Activated naive CD8-positive, alpha-beta T cell treated with anti-CD3 and anti-CD28 coated beads for 36 hours (primary cell): ENCODE data around the gene PHOSPHO1. TPM values are rescaled to one million over a fixed set of nuclear protein-coding genes. Genes with fewer than 3 reads are reported as not detected.

ENCODE experiments used
- DNase-seq: peaks from one replicate; pipeline ENCODE4 v3.0.0; 2021
- H3K27ac Mint-ChIP-seq: one replicate; pipeline ENCODE4 v1.8.0; 2022; ENCODE audit warnings: mild to moderate bottlenecking, moderate library complexity, mixed read lengths
- H3K27me3 Mint-ChIP-seq: one replicate; pipeline ENCODE4 v1.8.0; 2022; ENCODE audit warnings: mild to moderate bottlenecking, mixed read lengths
- H3K36me3 Mint-ChIP-seq: one replicate; pipeline ENCODE4 v1.8.0; 2021; ENCODE audit warnings: mild to moderate bottlenecking, mixed read lengths
- H3K4me1 Mint-ChIP-seq: one replicate; pipeline ENCODE4 v1.8.0; 2021; ENCODE audit warnings: mixed read lengths
- H3K4me3 Mint-ChIP-seq: one replicate; pipeline ENCODE4 v1.8.0; 2022; ENCODE audit warnings: mild to moderate bottlenecking, moderate library complexity, mixed read lengths
- H3K9me3 Mint-ChIP-seq: one replicate; pipeline ENCODE4 v1.8.0; 2022; ENCODE audit warnings: mixed read lengths
- total RNA-seq, 2 experiments: library from RNA; stranded (reverse); gene quantifications; one replicate each; pipeline ENCODE4 v1.2.3, GENCODE V29; 2021

Gene PHOSPHO1
- total RNA-seq, 2 experiments from 2014 or later: not detected

DNA sequence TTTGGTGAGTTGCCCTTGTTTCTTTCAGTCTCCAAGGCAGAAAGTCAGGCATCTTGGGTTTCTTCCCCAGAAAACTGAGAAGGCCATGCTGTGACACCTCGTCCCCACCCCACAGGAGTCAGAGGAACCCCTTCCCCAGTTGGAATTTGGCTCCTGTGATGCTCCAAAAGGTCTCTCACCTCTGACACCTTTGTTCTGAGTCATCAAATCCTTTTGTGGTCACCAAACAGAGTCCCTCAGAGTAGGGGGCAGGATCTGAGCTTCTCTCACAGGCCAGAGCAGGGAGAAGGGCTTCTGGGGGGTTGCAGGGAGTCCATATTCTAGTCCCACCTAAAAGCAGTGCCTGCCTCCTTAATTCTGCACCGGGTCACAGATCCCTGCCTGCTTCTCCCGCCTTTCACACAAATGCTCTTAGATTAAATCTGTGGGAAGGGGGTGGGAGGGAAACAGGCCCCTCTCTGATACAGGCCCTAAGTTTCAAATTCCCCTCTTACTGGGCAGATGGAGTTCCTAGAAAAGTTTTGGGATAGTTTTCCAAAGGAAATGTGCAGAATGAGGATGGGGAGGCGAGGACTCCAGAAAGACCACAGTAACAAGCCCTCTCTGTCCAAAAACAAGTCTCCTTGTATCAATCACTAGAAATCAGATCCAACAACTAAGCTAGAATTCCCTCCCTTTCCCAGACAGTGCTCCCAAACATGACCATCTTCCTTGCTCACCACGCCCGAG lies 1.3 kb downstream of the PHOSPHO1 start:
- no peaks in the 10 kb centered on the region for H3K36me3 Mint-ChIP-seq
- H3K9me3 Mint-ChIP-seq: no peaks in the 10 kb centered on the region
- DNase-seq: no peak
- H3K27me3 Mint-ChIP-seq: peaks cover 33% of the 10 kb centered on the region
- H3K4me1 Mint-ChIP-seq: peaks cover 17% of the 10 kb centered on the region
- H3K4me3 Mint-ChIP-seq: peak overlapping the region; percentile 27
- no peak overlapping the region for H3K27ac Mint-ChIP-seq

DNA sequence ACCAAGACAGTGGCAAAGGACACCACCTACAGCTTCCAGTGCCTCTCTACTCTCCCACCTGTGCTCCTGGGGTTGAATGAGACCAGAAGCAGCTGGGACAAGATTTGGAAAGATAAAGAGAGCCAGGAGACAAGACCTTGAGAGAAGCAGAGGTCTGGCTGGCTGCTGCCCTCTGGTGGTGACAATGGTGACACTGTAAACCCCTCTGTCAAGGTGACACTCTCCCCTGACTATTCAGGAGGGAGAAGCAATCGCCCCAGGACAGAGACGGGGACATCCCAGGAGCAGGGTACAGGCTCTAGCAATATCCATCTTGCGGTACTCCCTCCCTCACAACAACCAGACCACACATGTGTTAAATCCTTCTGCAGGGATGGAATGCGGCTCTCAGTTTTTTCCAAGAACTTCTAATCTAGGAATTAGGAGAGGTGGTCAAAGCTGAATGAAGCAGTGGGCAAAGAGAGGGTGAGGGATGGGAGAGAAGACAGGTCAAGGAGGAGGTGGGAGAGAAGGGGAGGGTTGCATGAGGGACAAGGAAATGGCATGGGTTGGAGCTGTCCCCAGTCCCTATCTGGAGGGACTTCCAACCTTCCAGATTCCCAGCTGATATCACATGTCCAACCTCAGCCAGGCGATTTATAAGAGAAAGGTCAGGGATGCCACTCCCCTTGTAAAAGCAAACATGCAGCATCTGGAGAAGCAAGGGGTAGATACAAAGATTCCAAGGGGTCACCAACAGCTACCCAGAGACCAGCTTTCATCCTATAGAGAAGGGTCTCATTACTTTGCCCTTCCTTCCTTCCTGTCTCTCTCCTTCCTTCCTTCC lies 2.9 kb downstream of the PHOSPHO1 start:
- no peak overlapping the region for H3K4me3 Mint-ChIP-seq
- peak; percentile 72 for DNase-seq
- peaks cover 29% of the 10 kb centered on the region for H3K4me1 Mint-ChIP-seq
- peaks cover 4% of the 10 kb centered on the region for H3K36me3 Mint-ChIP-seq
- no peaks in the 10 kb centered on the region for H3K9me3 Mint-ChIP-seq
- H3K27ac Mint-ChIP-seq: no peak overlapping the region
- H3K27me3 Mint-ChIP-seq: peaks cover 37% of the 10 kb centered on the region

DNA sequence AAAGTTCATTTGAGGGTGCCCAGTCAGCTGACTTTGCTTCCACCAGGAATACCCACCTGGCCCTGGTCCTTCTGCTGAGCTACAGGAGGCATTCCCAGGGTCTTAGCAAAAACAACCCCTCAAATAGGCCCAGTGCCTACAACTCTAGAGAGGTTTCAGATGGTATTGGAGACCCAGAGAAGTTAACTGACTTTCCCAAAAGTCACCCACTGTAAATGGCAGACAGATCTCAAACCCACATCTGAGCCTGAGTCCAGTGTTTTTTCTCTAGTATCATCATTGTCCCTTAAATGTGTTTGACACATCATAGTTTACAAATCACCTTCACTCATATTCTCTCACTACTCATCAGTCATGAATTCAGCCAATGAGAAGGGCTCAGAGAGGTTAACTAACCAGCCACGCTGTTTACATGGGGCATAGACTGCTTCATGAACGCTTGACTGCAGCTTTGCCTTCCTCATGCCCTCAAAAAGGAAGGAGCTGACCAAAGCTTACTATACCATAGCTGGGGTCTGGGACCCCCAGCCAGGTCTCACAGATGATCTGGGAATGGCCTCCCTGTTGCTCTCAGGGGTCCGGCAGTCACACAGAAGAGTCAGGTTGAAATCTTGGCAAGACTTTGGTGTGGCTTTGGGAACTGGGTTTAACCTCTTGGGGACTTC lies 3.7 kb downstream of the PHOSPHO1 start:
- peaks cover 12% of the 10 kb centered on the region for H3K36me3 Mint-ChIP-seq
- peaks cover 32% of the 10 kb centered on the region for H3K4me1 Mint-ChIP-seq
- H3K27ac Mint-ChIP-seq: no peak overlapping the region
- no peak for DNase-seq
- no peak overlapping the region for H3K4me3 Mint-ChIP-seq
- H3K27me3 Mint-ChIP-seq: peaks cover 36% of the 10 kb centered on the region
- no peaks in the 10 kb centered on the region for H3K9me3 Mint-ChIP-seq

DNA sequence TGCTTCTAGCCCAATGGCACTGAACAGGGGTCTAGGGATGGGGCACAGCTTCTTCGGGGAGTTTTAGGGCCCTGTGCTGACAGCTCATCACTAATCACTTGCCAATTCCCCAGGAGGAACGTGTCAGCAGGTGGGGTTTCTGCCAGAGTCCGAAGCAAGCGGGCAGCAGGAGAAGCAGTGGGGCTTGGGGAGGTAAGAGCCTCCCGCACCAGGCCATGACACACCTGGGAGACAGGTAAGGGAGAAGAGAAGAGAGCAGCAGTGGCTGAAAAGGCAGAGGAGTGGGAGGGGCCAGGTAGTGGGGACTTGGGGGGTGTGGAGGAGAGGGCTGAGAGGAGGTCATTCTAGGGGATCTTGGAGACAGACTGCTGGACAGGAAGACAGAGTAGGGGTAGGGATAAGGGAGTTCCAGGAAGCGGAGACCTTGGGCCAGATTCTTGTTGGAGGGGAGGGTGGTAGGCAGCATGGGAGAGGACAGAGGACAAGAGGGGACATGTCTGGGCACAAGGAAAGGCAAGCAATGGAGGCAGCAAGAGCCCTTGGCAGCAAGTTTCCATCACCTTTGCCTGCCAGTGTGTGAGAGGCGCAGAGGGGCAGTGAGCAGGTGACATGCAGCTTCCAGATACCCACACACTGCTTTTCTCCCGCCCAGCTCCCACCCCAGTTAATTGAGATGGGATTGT lies 4.9 kb downstream of the PHOSPHO1 start:
- DNase-seq: no peak
- Mint-ChIP-seq H3K27me3 (peaks cover 26% of the 10 kb centered on the region), H3K9me3 (no peaks in the 10 kb centered on the region), H3K27ac (peak overlapping the region; percentile 67), H3K36me3 (peaks cover 14% of the 10 kb centered on the region), H3K4me3 (no peak overlapping the region), H3K4me1 (peaks cover 26% of the 10 kb centered on the region)

DNA sequence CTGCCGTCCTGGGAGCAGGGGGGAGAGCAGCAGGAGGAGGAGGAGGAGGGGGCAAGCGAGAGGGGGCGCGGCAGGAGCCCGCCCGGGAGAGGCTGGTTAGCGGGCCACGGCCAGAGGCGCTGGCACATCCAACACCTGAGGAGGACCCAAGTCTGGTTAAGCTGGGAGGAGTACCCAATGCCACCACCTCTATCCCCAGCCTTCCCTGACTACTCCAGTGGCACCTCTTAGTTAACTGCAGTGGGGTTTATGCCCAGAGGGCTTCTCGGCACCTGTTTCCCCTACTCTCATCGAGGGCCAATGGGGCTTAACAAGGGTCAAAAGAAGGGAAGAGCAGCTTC lies 5.6 kb downstream of the PHOSPHO1 start:
- Mint-ChIP-seq H3K36me3 (peaks cover 18% of the 10 kb centered on the region), H3K27me3 (peaks cover 26% of the 10 kb centered on the region), H3K9me3 (no peaks in the 10 kb centered on the region), H3K4me1 (peaks cover 28% of the 10 kb centered on the region), H3K27ac (peak overlapping the region; percentile 74), H3K4me3 (peak overlapping the region; percentile 56)
- DNase-seq: no peak

DNA sequence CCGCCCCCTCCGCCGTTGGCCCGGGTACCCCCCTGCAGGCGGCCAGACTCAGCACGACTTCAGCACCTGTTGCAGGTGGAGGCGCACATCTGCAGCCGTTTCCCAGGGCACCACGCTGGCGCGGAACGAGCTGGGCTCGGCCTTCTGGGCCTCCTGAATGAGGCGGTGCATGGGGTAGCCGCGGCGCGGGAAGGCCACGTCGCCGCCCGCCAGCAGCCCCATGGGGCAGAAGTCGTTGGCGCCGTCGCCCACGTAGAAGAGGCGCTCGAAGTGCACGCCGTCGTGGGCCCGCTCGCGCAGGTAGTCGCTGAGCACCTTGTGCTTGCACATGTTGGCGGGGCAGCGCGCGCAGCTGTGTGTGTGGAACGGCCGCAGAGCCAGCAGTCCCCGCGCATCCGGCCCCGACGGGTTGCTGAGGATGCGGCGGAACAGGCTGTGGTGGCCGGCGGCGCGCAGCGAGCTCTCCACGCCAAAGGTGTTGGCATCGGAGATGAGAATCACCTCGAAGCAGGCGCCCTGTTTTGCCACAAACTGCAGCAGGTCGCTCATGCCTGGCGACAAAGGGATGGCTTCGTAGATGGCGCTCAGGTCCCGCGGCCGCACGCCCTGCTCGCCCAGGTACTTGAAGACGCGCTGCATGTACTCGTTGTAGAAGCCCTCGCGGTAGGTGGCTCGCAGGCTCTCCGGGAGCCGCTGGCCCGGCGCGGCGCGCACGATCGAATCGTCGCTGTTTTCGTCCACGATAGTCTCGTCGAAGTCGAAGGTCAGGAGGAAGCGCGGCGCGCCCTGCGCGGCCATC lies 6.2 kb downstream of the PHOSPHO1 start:
- Mint-ChIP-seq H3K27me3 (peaks cover 21% of the 10 kb centered on the region), H3K9me3 (no peaks in the 10 kb centered on the region), H3K4me3 (peak overlapping the region; percentile 56), H3K36me3 (peaks cover 21% of the 10 kb centered on the region), H3K4me1 (peaks cover 28% of the 10 kb centered on the region), H3K27ac (peak overlapping the region; percentile 74)
- peak; percentile 60 for DNase-seq

DNA sequence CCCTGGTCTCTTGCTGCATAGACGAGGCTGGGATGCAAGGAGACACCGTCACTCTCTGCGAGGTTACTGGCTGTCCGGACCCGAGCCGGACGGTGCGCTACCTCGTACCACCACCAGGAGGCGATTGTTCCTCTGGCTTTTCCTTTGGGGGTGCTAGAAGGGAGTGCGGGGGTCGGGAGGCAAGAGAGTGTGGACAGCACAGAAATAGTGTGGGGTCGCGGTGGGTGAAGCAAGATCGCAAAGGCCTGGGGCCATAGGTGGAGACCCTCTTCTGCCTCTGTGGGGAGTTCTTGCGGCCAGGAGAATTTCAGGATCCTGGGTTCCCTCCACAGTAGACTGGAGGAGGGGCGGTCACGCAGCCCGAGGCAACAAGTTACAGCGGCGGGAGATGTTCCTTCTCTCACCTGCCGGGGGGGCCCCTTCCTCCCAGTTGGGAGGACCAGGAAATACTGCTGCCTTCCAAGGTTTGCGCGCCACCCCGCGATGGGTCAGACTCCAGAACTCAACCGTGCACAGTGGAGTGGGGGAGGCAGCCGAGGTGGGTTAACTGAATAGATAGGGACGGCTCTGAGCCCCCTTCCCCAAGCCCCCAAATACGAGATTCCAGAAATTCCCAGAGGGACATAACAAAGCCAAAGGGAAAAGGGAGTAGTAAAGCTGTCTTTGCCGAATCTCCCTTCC lies 6.9 kb downstream of the PHOSPHO1 start:
- Mint-ChIP-seq H3K27me3 (peaks cover 20% of the 10 kb centered on the region), H3K9me3 (no peaks in the 10 kb centered on the region), H3K4me1 (peaks cover 34% of the 10 kb centered on the region), H3K27ac (peak overlapping the region; percentile 6), H3K36me3 (peaks cover 26% of the 10 kb centered on the region), H3K4me3 (peak overlapping the region; percentile 49)
- DNase-seq: peak; percentile 73

DNA sequence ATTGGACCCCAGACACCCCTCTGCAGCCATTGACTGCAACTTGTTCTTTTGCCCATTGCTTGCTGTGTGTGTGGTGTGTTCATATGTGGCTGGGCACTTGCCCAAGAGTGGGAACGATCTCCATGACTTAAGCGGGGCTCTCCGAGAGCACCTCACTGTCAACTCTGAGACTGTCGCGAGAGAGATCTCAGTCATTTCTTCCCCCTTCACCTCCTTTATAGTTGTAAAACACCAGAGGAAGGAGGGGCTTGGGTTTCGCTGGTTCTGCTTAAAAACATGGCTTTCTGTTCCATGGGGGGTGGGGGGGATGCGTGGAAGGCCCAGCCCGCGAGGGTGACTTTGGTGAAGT lies 7.4 kb downstream of the PHOSPHO1 start:
- DNase-seq: no peak
- Mint-ChIP-seq H3K4me1 (peaks cover 38% of the 10 kb centered on the region), H3K27ac (peak overlapping the region; percentile 6), H3K36me3 (peaks cover 30% of the 10 kb centered on the region), H3K9me3 (no peaks in the 10 kb centered on the region), H3K4me3 (peak overlapping the region; percentile 49), H3K27me3 (peaks cover 20% of the 10 kb centered on the region)

DNA sequence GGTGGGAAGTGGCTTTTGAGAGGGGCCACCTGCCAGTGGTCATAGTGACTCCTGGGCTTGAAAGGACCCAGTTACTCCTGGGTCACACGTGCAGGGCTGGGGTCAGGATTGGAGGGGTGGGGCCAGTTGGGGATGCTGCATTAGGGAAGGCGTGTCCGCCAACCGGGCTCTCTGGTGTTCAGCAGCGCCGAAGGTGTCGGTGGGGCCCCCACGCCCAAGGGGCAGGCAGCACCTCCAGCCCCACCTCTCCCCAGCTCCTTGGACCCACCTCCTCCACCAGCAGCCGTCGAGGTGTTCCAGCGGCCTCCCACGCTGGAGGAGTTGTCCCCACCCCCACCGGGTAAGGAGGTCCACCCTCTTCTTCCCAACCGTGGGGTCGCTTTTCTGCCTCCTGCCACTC lies 10.6 kb downstream of the PHOSPHO1 start:
- DNase-seq: no peak
- Mint-ChIP-seq H3K9me3 (peaks cover 1% of the 10 kb centered on the region), H3K27ac (peak overlapping the region; percentile 94), H3K4me3 (peak overlapping the region; percentile 33), H3K4me1 (peaks cover 59% of the 10 kb centered on the region), H3K27me3 (peaks cover 9% of the 10 kb centered on the region), H3K36me3 (peaks cover 53% of the 10 kb centered on the region)

DNA sequence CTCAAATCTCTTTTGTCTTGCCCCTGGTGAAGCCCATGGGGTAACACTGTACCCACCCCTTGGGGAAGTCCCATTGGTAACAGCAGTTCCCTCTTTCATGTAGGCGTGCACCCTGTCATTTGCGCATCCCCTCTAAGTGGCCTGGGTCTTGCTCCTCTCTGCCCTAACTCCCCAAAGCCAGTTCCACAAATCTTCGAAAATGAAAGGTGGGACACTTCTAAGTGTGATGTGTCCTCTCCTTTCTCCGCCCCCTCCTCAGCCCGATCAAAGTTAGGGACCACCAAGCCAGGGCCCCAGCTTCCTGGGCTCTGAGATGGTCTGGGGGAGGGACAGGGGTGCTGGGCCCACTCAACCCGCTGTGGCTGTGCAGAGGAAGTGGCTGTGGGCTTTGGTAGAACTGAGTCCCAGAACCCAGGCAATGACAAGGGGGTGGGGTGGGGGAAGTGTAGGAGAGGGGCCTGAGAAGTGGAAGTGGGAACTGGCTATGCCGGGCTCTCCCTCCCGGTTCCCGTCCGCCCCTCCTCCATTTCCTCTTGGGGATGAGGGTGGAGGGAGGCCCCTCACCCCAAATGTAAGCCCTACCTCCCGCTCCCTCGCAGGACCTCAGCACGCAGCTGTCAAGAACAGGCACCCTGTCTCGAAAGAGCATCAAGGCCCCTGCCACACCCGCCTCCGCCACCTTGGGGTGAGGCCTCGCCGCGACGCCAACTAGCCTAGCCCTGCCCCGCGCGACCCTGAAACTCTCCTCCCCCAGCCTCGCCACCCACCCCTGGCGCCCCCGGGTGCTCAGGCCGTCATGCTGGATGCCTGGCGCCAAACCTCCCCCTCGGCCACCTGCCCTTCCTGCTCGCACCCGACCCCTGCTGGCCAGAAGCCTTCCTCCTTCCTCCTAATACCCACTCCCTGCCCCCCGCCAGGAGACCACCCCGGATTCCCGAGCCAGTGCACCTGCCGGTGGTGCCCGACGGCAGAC lies 11.4 kb downstream of the PHOSPHO1 start:
- H3K27me3 Mint-ChIP-seq: peaks cover 4% of the 10 kb centered on the region
- peaks cover 1% of the 10 kb centered on the region for H3K9me3 Mint-ChIP-seq
- H3K4me1 Mint-ChIP-seq: peaks cover 65% of the 10 kb centered on the region
- peaks cover 58% of the 10 kb centered on the region for H3K36me3 Mint-ChIP-seq
- H3K27ac Mint-ChIP-seq: peak overlapping the region; percentile 94
- DNase-seq: peak; percentile 71
- peak overlapping the region; percentile 61 for H3K4me3 Mint-ChIP-seq

DNA sequence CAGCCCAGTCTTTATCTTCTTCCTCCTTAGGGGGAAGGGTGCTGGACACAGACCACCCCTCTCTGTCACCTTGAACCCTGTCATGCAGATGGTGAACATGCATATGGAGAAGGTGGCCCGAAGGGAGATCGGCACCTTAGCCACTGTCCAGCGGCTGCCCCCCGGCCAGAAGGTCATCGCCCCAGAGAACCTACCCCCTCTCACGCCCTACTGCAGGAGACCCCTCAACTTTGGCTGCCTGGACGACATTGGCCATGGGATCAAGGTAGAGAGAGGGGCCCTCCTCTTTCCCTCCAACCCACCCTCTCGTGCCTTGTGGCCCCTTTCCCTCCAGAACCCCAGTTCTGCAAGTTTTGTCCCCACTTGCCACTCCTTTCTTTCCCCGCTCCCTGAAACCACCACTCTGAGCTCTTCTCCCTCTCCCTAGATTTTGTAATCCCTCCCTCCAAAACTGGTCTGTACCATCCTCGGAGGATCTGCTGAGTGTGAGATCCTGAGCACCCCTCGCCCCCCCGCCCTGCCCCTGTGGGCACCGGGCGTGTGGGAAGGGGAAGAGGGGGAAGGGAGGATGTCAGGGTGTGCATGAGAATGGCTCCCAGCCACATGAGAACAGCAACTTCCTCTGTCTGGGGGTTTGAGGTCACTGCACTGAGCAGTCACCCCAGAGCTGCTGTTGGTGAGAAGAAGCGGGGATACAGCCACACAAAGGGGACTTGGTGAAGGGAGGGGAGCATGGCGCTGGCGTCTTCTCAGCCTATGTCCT lies 12.8 kb downstream of the PHOSPHO1 start:
- peak overlapping the region; percentile 73 for H3K4me3 Mint-ChIP-seq
- H3K27me3 Mint-ChIP-seq: no peaks in the 10 kb centered on the region
- H3K36me3 Mint-ChIP-seq: peaks cover 67% of the 10 kb centered on the region

DNA sequence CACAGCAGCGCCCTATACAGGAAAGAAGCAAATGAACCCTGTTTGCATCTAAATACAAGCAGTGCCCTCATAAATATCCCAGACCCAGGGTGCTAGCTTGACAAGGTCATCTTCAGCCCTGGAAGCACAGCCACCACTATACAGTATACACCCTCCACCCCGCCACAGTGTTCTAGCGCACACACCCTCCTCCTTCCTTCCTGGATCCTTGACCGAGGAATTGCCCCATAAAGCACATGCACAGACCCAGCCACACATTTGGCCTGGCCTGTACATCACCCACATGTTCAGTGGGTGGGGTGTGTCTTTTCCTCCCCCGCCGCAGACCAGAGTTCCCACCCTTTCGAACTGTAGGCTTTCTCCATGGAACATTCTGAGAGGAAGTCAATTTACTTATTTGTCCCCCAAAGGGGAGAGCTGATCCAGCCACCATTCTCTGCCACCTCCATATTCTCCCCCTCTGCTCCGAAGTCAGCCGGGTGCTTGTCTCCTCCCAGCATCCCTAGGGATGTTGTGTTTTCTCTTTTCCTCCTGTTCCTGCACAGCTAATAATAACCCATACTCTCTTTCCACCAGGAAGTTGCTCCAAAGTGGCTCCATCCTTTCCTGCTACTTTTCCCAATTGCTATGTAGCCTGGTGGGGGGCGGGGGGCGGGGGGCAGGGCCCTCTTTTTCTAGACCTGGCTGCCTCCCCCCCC lies 13.5 kb downstream of the PHOSPHO1 start:
- H3K9me3 Mint-ChIP-seq: peaks cover 1% of the 10 kb centered on the region
- H3K27me3 Mint-ChIP-seq: no peaks in the 10 kb centered on the region
- H3K4me1 Mint-ChIP-seq: peaks cover 71% of the 10 kb centered on the region
- H3K4me3 Mint-ChIP-seq: peak overlapping the region; percentile 18
- peaks cover 64% of the 10 kb centered on the region for H3K36me3 Mint-ChIP-seq
- peak overlapping the region; percentile 62 for H3K27ac Mint-ChIP-seq
- DNase-seq: no peak

More for the DNA sequence above, 12.8 kb downstream of the PHOSPHO1 start:
- peak overlapping the region; percentile 94 for H3K27ac Mint-ChIP-seq
- peak; percentile 64 for DNase-seq
- H3K9me3 Mint-ChIP-seq: peaks cover 1% of the 10 kb centered on the region
- peaks cover 68% of the 10 kb centered on the region for H3K4me1 Mint-ChIP-seq
